Neutrophil (primary cell): ENCODE results near the gene BLID.

Experiments
- H3K27ac ChIP-seq: fragments of 200-600 bp; sonication (generic); 2 replicates; pipeline ENCODE4 v1.5.1; 2016; ENCODE audit warnings: mild to moderate bottlenecking, moderate library complexity
- H3K27me3 ChIP-seq: fragments of 200-600 bp; sonication (generic); 2 replicates; pipeline ENCODE4 v1.6.0; 2016; ENCODE audit warnings: mild to moderate bottlenecking
- H3K36me3 ChIP-seq: fragments of 200-600 bp; sonication (generic); 2 replicates; pipeline ENCODE4 v1.5.1; 2017
- H3K4me1 ChIP-seq, 2 experiments: fragments of 200-600 bp in 1 of 2; sonication (generic) in 1 of 2; 1 replicate in 1 of 2; 2 replicates in 1 of 2; pipeline versions ENCODE4 v1.5.1 to v1.6.1; 2013 to 2016; ENCODE audit warnings: low read depth in 1 of 2, low read length in 1 of 2, mild to moderate bottlenecking in 1 of 2, moderate library complexity in 1 of 2; ENCODE audit not compliant: control insufficient read depth in 1 of 2, insufficient read depth in 1 of 2
- H3K4me3 ChIP-seq, 2 experiments: fragments of 200-600 bp in 1 of 2; sonication (generic) in 1 of 2; 1 replicate in 1 of 2; 2 replicates in 1 of 2; pipeline ENCODE4 v1.5.1; 2013 to 2016; ENCODE audit warnings: low read depth in 1 of 2, low read length in 1 of 2, mild to moderate bottlenecking in 1 of 2, moderate library complexity in 1 of 2
- H3K9me3 ChIP-seq: fragments of 200-600 bp; sonication (generic); 2 replicates; pipeline ENCODE4 v1.5.1; 2016
- CTCF ChIP-seq: fragments of 200-600 bp; sonication (generic); IDR thresholded peaks from 2 replicates; pipeline ENCODE4 v1.5.1; 2016; ENCODE audit warnings: antibody characterized with exemption

BLID gene

GRCh38 chr11:122103726-122104125 is 12.3 kb downstream of the BLID start:
- TF ChIP-seq CTCF = no peak
- Histone ChIP-seq H3K4me3 (no peak overlapping the region), H3K27me3 (peaks cover 63% of the 10 kb centered on the region), H3K36me3 (no peaks in the 10 kb centered on the region), H3K27ac (no peak overlapping the region), H3K4me1 (no peaks in the 10 kb centered on the region), H3K9me3 (no peaks in the 10 kb centered on the region)

- no peaks in the 10 kb centered on the region for H3K4me1 ChIP-seq
- H3K27ac ChIP-seq = no peak overlapping the region
- H3K9me3 ChIP-seq = no peaks in the 10 kb centered on the region
- H3K36me3 ChIP-seq = no peaks in the 10 kb centered on the region
- H3K27me3 ChIP-seq = peaks cover 67% of the 10 kb centered on the region
- TF ChIP-seq CTCF = no peak
- H3K4me3 ChIP-seq = no peak overlapping the region
Observed at GRCh38 chr11:122103321-122103720, 12.7 kb downstream of the BLID start.

GRCh38 chr11:122102426-122102825 is 13.6 kb downstream of the BLID start:
- no peak for TF ChIP-seq CTCF
- Histone ChIP-seq H3K4me1 (no peaks in the 10 kb centered on the region), H3K27ac (no peak overlapping the region), H3K4me3 (no peak overlapping the region), H3K36me3 (no peaks in the 10 kb centered on the region), H3K27me3 (peaks cover 76% of the 10 kb centered on the region), H3K9me3 (no peaks in the 10 kb centered on the region)

- Histone ChIP-seq H3K27me3 (peaks cover 83% of the 10 kb centered on the region), H3K36me3 (no peaks in the 10 kb centered on the region), H3K9me3 (no peaks in the 10 kb centered on the region), H3K4me3 (no peak overlapping the region), H3K4me1 (no peaks in the 10 kb centered on the region), H3K27ac (no peak overlapping the region)
- no peak for TF ChIP-seq CTCF
Observed at GRCh38 chr11:122101625-122102291, 14.3 kb downstream of the BLID start.

GRCh38 chr11:122100756-122101080 is 15.3 kb downstream of the BLID start:
- H3K27ac ChIP-seq = no peak overlapping the region
- no peaks in the 10 kb centered on the region for H3K4me1 ChIP-seq
- peaks cover 93% of the 10 kb centered on the region for H3K27me3 ChIP-seq
- no peaks in the 10 kb centered on the region for H3K9me3 ChIP-seq
- H3K36me3 ChIP-seq = no peaks in the 10 kb centered on the region
- TF ChIP-seq CTCF = no peak
- no peak overlapping the region for H3K4me3 ChIP-seq
